Astrocyte (in vitro differentiated cells and primary cell): ENCODE results near the gene CDH10.

Experiments used
- CTCF ChIP-seq: IDR thresholded peaks from 2 replicates; pipeline ENCODE4 v1.5.1; 2011; ENCODE audit warnings: low read depth, mild to moderate bottlenecking, inconsistent platforms, low read length, moderate library complexity; ENCODE audit not compliant: insufficient read depth
- EZH2 ChIP-seq: IDR thresholded peaks from 2 replicates; pipeline ENCODE4 v1.6.1; 2012; ENCODE audit warnings: mild to moderate bottlenecking, low read length, inconsistent platforms; ENCODE audit not compliant: insufficient read depth

DNA sequence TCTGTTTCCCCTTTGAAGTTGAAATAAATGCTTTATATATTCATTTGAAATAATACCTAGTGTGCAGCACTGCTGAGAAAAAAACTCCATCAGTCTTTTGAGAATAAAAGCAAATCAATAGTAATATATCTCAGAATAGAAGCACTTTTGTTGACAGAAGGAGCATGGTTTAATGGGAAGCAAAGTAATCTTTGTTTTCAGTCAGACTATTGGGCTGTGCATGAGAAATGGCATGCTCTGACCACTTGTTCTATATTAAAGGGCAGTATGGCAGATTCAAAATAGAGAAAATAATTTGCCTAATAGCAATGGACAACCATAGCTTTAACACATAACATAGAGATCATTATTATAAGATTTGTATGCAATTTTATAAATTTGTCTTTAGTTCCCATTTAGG lies 12.4 kb downstream of the CDH10 start:
- TF ChIP-seq CTCF (no peak), EZH2 (no peak)
